ENCODE results near the gene FBRSL1. TPM values are rescaled to one million over a fixed set of nuclear protein-coding genes. Genes with fewer than 3 reads are reported as not detected.
A peak's percentile ranks its signal among the peaks of the same experiment; 100 is the strongest.

FBRSL1 gene
- polyA plus RNA-seq, 3 donors: 0.39 to 28.7 (median 0.74) TPM

DNA sequence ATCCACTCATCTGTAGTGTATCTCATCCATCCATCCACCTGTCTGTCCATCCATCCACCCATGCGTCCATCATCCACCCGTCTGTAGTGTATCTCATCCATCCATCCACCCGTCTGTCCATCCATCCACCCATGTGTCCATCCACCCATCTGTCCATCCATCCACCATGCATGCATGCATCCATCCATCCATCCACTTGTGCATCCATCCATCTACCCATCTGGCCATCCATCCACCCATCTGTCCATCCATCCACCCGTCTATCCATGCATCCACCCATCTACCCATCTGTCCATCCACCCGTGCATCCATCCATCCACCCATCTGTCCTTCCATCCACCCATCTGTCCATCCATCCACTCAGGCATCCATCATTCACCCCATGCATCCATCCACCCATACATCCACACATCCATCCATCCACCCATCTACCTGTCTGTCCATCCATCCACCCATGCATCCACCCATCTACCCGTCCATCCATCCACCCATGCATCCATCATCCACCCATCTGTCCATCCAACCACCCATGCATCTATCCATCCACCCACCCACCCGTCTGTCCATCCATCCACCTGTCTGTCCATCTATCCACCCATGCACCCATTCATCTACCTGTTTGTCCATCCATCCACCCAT, 28.5 kb downstream of the FBRSL1 start:
- Mint-ChIP-seq H3K27me3 (ENCODE audit: low read depth in 3 of 3) (peaks cover 0 to 5% (median 0%) of the 10 kb centered on the region in 3 donors), H3K4me1 (peaks cover 21% of the 10 kb centered on the region), H3K36me3 (peaks cover 32 to 50% of the 10 kb centered on the region in 2 donors), H3K4me3 (no peak overlapping the region), H3K27ac (peak overlapping the region in 1 of 7 donors; percentile 3), H3K9me3 (peaks cover 11 to 20% (median 16%) of the 10 kb centered on the region in 7 donors)
- no peak overlapping the region for H3K9ac ChIP-seq (ENCODE audit: insufficient read depth, low read length, poor library complexity, severe bottlenecking)
- 97% methylated on average over 7 of the region's 7 CpGs for WGBS (ENCODE audit: insufficient coverage)
- H3K4me3 ChIP-seq (replicated peaks in 1 of 3; ENCODE audit: low read depth in 2 of 3, low read length in 3 of 3): no peak overlapping the region
- no peak overlapping the region for H3K4me2 ChIP-seq (replicated peaks; ENCODE audit: extremely low read depth, low read length, poor library complexity, severe bottlenecking)
- no peaks in the 10 kb centered on the region for H3K27me3 ChIP-seq (ENCODE audit: control insufficient read depth in 2 of 2, insufficient read depth in 2 of 2, low read length in 2 of 2)
- peaks cover 100% of the 10 kb centered on the region for H4K20me1 ChIP-seq (ENCODE audit: insufficient read depth, low read length)
- intact Hi-C loops (cut with micrococcal nuclease): no loop called here
- H3K36me3 ChIP-seq (replicated peaks in 1 of 2; ENCODE audit: control insufficient read depth in 1 of 2, insufficient read depth in 2 of 2, low read length in 2 of 2): peaks cover 26 to 52% of the 10 kb centered on the region in 2 donors
- H2AFZ ChIP-seq (ENCODE audit: insufficient read depth, low read depth, low read length, poor library complexity, severe bottlenecking): no peak overlapping the region
- no peak for DNase-seq
- peaks cover 16% of the 10 kb centered on the region for H3K79me2 ChIP-seq (ENCODE audit: insufficient read depth, low read length)
- TF ChIP-seq, protein P1, sequence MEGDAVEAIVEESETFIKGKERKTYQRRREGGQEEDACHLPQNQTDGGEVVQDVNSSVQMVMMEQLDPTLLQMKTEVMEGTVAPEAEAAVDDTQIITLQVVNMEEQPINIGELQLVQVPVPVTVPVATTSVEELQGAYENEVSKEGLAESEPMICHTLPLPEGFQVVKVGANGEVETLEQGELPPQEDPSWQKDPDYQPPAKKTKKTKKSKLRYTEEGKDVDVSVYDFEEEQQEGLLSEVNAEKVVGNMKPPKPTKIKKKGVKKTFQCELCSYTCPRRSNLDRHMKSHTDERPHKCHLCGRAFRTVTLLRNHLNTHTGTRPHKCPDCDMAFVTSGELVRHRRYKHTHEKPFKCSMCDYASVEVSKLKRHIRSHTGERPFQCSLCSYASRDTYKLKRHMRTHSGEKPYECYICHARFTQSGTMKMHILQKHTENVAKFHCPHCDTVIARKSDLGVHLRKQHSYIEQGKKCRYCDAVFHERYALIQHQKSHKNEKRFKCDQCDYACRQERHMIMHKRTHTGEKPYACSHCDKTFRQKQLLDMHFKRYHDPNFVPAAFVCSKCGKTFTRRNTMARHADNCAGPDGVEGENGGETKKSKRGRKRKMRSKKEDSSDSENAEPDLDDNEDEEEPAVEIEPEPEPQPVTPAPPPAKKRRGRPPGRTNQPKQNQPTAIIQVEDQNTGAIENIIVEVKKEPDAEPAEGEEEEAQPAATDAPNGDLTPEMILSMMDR (IDR thresholded peaks at IDR 0.05): no peak
- peaks cover 11 to 14% of the 10 kb centered on the region in 2 donors for H3K9me3 ChIP-seq (replicated peaks in 1 of 2; ENCODE audit: control insufficient read depth in 1 of 2, insufficient read depth in 1 of 2, low read length in 2 of 2)
- H3K4me1 ChIP-seq (ENCODE audit: control insufficient read depth in 1 of 2, insufficient read depth in 2 of 2, low read length in 2 of 2): peaks cover 0 to 7% of the 10 kb centered on the region in 2 donors
- no peak overlapping the region for H3K27ac ChIP-seq (ENCODE audit: low read depth in 1 of 2, low read length in 2 of 2)

DNA sequence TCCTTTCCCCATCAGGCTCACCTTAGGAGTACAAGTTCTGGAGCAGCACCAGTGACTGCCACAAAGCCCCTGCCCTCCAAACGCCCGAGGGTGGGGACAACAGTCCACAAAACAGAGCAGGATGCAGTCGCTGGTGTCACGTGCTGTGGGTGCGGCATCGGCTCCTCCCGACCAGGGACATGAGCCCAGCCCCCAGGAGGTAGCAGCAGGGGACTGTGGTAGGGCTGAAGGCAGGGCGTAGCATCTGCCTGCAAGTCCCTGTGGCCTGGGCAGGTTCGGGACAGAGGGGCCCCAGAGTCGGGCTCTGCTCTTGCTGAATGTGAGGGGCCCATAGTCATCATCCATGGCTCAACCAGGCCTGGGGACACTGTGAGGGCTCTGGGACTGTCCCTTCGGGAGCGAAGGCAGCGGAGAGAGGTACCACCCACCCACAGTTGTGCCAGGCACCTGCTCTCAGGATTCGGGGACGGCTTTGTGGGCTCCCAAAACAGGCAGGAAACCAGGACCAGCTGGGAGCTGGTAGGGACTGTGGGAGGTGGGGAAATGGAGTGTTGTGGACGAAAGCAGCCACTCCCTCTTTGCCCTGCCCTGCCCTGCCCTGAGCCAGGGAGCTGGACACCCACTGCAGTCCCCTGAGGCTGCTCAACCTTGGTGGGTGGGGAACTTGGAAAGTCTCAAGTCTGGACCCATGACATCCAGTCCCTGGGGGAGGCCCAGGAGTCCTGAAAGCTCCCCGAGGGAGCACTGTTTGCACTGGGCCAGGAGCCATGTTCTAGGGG, 30.7 kb downstream of the FBRSL1 start:
- no peak overlapping the region for H3K4me3 ChIP-seq (replicated peaks in 1 of 3; ENCODE audit: low read depth in 2 of 3, low read length in 3 of 3)
- peaks cover 25 to 41% of the 10 kb centered on the region in 2 donors for H3K36me3 ChIP-seq (replicated peaks in 1 of 2; ENCODE audit: control insufficient read depth in 1 of 2, insufficient read depth in 2 of 2, low read length in 2 of 2)
- peaks cover 27 to 47% of the 10 kb centered on the region in 2 donors for H3K36me3 Mint-ChIP-seq
- H3K4me3 Mint-ChIP-seq: no peak overlapping the region
- H3K27ac Mint-ChIP-seq: peak overlapping the region in 3 of 7 donors; percentile 2 to 60 (median 25)
- peaks cover 0 to 7% of the 10 kb centered on the region in 2 donors for H3K4me1 ChIP-seq (ENCODE audit: control insufficient read depth in 1 of 2, insufficient read depth in 2 of 2, low read length in 2 of 2)
- peaks cover 18% of the 10 kb centered on the region for H3K4me1 Mint-ChIP-seq
- DNase-seq: no peak
- H2AFZ ChIP-seq (ENCODE audit: insufficient read depth, low read depth, low read length, poor library complexity, severe bottlenecking): no peak overlapping the region
- TF ChIP-seq, protein P1 (IDR thresholded peaks at IDR 0.05): no peak
- H3K9me3 Mint-ChIP-seq: peaks cover 11 to 19% (median 14%) of the 10 kb centered on the region in 7 donors
- intact Hi-C loops (cut with micrococcal nuclease): no loop called here
- H4K20me1 ChIP-seq (ENCODE audit: insufficient read depth, low read length): peaks cover 100% of the 10 kb centered on the region
- no peak overlapping the region for H3K27ac ChIP-seq (ENCODE audit: low read depth in 1 of 2, low read length in 2 of 2)
- H3K27me3 Mint-ChIP-seq (ENCODE audit: low read depth in 3 of 3): peaks cover 0 to 5% (median 0%) of the 10 kb centered on the region in 3 donors
- H3K4me2 ChIP-seq (replicated peaks; ENCODE audit: extremely low read depth, low read length, poor library complexity, severe bottlenecking): no peak overlapping the region
- WGBS (ENCODE audit: insufficient coverage): 90% methylated on average over 7 of the region's 17 CpGs
- H3K79me2 ChIP-seq (ENCODE audit: insufficient read depth, low read length): peaks cover 25% of the 10 kb centered on the region
- no peak overlapping the region for H3K9ac ChIP-seq (ENCODE audit: insufficient read depth, low read length, poor library complexity, severe bottlenecking)
- no peaks in the 10 kb centered on the region for H3K27me3 ChIP-seq (ENCODE audit: control insufficient read depth in 2 of 2, insufficient read depth in 2 of 2, low read length in 2 of 2)
- peaks cover 11 to 14% of the 10 kb centered on the region in 2 donors for H3K9me3 ChIP-seq (replicated peaks in 1 of 2; ENCODE audit: control insufficient read depth in 1 of 2, insufficient read depth in 1 of 2, low read length in 2 of 2)
